ENCODE measurements around the gene PFDN4.

PFDN4 gene

DNA sequence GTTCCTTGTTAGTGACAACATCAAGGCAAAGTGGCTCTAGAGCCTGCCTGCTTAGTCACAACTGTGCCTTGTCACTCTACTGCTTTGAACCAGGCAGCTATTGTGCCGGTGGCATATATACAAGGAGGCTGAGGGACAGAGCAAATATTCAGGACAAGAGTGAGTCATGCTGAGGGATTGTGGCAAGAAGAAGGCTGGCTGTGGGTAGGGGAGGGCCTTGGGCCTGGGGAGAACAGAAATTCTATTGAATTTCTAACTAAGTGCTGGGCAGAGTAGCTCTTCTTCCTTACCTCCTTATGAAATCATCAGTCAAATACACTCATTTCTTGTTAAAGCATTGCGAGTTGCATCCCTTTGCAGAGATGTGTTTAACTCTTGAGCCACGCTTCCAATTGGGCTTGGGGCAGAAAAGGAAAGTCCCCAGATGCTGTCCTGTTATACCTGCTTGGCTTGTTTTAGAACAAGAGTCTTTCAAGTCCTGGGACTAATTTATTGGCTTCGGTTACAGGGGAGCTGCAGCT is 59.7 kb downstream of the PFDN4 start:
- H3K9me3 ChIP-seq (ENCODE audit: control insufficient read depth, low read length) = no peaks in the 10 kb centered on the region
- TF ChIP-seq, protein P1, sequence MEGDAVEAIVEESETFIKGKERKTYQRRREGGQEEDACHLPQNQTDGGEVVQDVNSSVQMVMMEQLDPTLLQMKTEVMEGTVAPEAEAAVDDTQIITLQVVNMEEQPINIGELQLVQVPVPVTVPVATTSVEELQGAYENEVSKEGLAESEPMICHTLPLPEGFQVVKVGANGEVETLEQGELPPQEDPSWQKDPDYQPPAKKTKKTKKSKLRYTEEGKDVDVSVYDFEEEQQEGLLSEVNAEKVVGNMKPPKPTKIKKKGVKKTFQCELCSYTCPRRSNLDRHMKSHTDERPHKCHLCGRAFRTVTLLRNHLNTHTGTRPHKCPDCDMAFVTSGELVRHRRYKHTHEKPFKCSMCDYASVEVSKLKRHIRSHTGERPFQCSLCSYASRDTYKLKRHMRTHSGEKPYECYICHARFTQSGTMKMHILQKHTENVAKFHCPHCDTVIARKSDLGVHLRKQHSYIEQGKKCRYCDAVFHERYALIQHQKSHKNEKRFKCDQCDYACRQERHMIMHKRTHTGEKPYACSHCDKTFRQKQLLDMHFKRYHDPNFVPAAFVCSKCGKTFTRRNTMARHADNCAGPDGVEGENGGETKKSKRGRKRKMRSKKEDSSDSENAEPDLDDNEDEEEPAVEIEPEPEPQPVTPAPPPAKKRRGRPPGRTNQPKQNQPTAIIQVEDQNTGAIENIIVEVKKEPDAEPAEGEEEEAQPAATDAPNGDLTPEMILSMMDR (IDR thresholded peaks at IDR 0.05) = no peak
- H3K4me2 ChIP-seq (ENCODE audit: low read length) = no peak overlapping the region
- no peaks in the 10 kb centered on the region for H3K27me3 ChIP-seq (ENCODE audit: control insufficient read depth, insufficient read depth, low read length)
- H3K79me2 ChIP-seq = no peaks in the 10 kb centered on the region
- no peak overlapping the region for H3K27ac ChIP-seq
- H3K9ac ChIP-seq = no peak overlapping the region
- no peak overlapping the region for H3K4me3 ChIP-seq (ENCODE audit: low read depth, low read length)
- no peak overlapping the region for H2AFZ ChIP-seq
- no peaks in the 10 kb centered on the region for H3K4me1 ChIP-seq
- no peaks in the 10 kb centered on the region for H3K36me3 ChIP-seq (ENCODE audit: control insufficient read depth, insufficient read depth, low read length)

DNA sequence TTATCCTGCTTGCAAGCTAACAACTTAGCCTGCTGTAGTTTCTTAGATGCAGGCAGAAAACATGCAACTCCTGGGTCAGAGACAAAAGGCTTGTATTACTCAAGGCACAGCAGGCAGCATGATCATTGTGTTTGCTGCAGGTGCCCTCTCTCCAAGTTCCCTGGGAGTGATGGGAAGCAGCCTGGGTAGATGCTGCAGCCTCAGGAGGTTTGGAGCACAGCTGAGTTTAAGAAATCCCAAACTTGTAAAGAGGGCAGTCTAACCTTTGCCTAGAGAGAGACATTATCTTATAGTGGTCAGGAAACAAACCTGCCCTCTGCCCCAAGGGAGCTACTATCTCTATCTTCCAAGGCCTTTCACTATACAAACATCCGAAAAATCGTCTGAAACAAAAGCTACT is 61.1 kb downstream of the PFDN4 start:
- H3K79me2 ChIP-seq = no peaks in the 10 kb centered on the region
- H3K4me3 ChIP-seq (ENCODE audit: low read depth, low read length) = no peak overlapping the region
- H3K36me3 ChIP-seq (ENCODE audit: control insufficient read depth, insufficient read depth, low read length) = no peaks in the 10 kb centered on the region
- no peak overlapping the region for H3K27ac ChIP-seq
- TF ChIP-seq, protein P1 (IDR thresholded peaks at IDR 0.05) = no peak
- no peaks in the 10 kb centered on the region for H3K27me3 ChIP-seq (ENCODE audit: control insufficient read depth, insufficient read depth, low read length)
- no peak overlapping the region for H3K4me2 ChIP-seq (ENCODE audit: low read length)
- H3K9me3 ChIP-seq (ENCODE audit: control insufficient read depth, low read length) = no peaks in the 10 kb centered on the region
- no peaks in the 10 kb centered on the region for H3K4me1 ChIP-seq
- no peak overlapping the region for H2AFZ ChIP-seq
- no peak overlapping the region for H3K9ac ChIP-seq
